GM21825 (cell line): ENCODE measurements around the gene GPR142.

Experiments used
- ATAC-seq: cut with Tn5 transposase; IDR thresholded peaks from one replicate; pipeline ENCODE4 v1.9.1; 2021; ENCODE audit warnings: mild to moderate bottlenecking, moderate library complexity; ENCODE audit not compliant: unreplicated experiment

Gene GPR142

GRCh38 chr17:74417178-74418045 lies 50.1 kb downstream of the GPR142 start:
- ATAC-seq: peak; percentile 68

GRCh38 chr17:74419928-74420411 lies 52.7 kb downstream of the GPR142 start:
- no peak for ATAC-seq
